ENCODE measurements around the gene AVP. TPM values are rescaled to one million over a fixed set of nuclear protein-coding genes. Genes with fewer than 3 reads are reported as not detected.

The AVP gene
- polyA plus RNA-seq, 2 of the 4 experiments (the other 2 are of a cell fraction): not detected

DNA sequence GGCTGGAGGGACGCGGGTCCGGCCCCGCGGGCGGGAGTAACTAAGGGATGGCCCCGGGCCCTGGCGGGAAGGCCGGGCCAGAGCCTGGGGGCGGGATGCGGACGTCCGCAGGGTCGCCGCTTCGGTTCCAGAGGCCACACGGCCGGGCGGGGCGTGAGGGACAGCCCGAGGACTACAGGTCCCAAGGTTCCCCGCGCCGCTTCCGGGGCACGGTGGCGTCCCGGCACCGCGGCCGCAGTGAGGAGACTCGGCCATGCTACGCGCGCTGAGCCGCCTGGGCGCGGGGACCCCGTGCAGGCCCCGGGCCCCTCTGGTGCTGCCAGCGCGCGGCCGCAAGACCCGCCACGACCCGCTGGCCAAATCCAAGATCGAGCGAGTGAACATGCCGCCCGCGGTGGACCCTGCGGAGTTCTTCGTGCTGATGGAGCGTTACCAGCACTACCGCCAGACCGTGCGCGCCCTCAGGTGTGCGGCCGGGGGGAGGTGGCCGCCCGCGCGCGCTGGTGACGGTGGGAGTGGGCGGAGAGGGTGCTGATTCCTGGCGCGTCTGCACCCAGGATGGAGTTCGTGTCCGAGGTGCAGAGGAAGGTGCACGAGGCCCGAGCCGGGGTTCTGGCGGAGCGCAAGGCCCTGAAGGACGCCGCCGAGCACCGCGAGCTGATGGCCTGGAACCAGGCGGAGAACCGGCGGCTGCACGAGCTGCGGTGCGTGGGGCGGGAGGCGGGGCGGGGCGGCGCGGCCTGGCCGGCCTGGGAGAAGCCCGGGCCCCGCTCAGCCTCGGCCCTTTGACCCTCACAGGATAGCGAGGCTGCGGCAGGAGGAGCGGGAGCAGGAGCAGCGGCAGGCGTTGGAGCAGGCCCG is 38.5 kb downstream of the AVP start, which contains the start of gene MRPS26 (continued):
- TF ChIP-seq, protein P1, sequence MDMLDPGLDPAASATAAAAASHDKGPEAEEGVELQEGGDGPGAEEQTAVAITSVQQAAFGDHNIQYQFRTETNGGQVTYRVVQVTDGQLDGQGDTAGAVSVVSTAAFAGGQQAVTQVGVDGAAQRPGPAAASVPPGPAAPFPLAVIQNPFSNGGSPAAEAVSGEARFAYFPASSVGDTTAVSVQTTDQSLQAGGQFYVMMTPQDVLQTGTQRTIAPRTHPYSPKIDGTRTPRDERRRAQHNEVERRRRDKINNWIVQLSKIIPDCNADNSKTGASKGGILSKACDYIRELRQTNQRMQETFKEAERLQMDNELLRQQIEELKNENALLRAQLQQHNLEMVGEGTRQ (IDR thresholded peaks at IDR 0.05): no peak
- TF ChIP-seq PHF8 (IDR thresholded peaks at IDR 0.05; ENCODE audit: borderline replicate concordance, low read depth) (peak; percentile 97), MAZ (IDR thresholded peaks at IDR 0.05; ENCODE audit: borderline replicate concordance, low read depth, low read length) (no peak)

DNA sequence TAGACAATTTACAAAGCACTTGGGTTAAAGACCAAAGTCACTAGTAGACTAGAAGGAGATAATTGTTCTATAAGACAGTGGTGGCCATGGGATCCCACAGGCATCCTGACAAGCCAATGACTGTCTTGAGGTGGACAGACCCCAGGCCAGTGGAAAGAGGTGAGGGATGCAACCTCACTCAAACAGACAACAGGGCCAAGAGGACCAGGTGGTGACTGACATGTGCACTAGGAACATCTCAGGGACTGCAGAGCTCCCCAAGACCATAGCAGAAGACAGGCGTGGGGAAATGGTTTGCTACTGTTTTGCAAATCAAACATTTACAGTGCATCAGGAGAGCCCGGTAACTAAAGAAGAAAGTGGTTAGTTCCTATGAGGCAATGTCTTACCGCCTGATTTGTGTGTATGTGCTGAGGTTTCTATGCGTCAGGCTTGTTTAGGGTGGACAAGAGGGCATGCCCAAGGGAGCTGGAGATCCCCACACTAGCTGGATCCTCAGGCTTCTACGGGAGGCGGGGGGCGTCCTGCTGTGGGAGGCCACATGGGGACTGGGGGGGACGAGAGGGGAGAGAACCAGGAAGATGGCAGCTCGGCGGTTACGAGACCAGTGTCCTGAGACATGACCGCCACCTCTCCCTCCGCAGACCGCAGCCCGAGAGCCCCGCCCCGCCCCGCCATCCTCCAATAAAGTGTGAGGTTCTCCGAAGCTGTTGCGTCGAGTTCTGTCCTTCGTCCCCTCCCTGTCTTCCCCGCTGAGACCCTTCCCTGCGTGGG is 39.3 kb downstream of the AVP start:
- POLR2A ChIA-PET: interaction anchor here (0.5 to 1.1 kb wide), 4 partner anchors 9 to 829 kb away, joined by 3 to 8 read pairs (median 6); no protein-coding TSS in a partner anchor

DNA sequence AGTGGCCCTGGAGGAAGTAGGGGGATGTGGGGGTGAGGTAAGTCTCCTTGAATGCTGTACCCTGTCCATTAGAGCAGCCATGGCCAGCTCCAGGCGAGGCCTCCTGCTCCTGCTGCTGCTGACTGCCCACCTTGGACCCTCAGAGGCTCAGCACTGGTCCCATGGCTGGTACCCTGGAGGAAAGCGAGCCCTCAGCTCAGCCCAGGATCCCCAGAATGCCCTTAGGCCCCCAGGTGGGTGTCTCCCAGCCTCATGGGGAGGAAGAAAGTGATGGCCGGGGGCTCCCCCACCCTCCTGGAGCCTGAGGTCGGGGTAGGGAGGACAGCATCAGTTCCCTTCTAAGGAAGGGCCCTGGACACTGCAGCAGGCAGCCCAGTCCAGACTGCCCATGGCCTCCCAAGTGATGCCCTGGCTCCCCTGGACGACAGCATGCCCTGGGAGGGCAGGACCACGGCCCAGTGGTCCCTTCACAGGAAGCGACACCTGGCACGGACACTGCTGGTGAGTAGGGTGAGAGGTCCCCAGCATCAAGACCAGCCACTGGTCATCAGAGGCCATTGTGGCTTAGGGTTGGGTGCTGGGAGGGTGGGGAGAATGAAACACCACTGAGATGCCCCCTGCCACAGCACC is 40.1 kb downstream of the AVP start:
- H3K27ac ChIP-seq: no peak overlapping the region
- ChIA-PET POLR2A (no interaction called here), CTCF (interaction anchor here (0.5 to 1.2 kb wide), 4 partner anchors 9 to 524 kb away, joined by 3 to 5 read pairs (median 4); no protein-coding TSS in a partner anchor)
- TF ChIP-seq RFX5 (IDR thresholded peaks at IDR 0.05) (no peak), SREBF2 (IDR thresholded peaks at IDR 0.05) (no peak)
- TF ChIP-seq, protein P2, sequence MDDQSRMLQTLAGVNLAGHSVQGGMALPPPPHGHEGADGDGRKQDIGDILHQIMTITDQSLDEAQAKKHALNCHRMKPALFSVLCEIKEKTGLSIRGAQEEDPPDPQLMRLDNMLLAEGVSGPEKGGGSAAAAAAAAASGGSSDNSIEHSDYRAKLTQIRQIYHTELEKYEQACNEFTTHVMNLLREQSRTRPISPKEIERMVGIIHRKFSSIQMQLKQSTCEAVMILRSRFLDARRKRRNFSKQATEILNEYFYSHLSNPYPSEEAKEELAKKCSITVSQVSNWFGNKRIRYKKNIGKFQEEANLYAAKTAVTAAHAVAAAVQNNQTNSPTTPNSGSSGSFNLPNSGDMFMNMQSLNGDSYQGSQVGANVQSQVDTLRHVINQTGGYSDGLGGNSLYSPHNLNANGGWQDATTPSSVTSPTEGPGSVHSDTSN (IDR thresholded peaks at IDR 0.05): no peak
- WGBS (ENCODE audit: missing lambda C conversion rate): 85% methylated on average over 5 of the region's 8 CpGs
- FAIRE-seq: no peak
- H3K4me3 ChIP-seq: no peak overlapping the region
- peak overlapping the region; percentile 77; the same call in 1 of the 3 replicates for H3K4me2 ChIP-seq
- H3K9me3 ChIP-seq: no peaks in the 10 kb centered on the region
- H3K4me1 ChIP-seq: peaks cover 23% of the 10 kb centered on the region
- no peak for DNase-seq (ENCODE audit: low read depth in 1 of 2, low spot score in 1 of 2)
- ATAC-seq: no peak

More for the DNA sequence above, 39.3 kb downstream of the AVP start:
- peak in 1 of 2 experiments; percentile 89 for DNase-seq (ENCODE audit: low read depth in 1 of 2, low spot score in 1 of 2)
- FAIRE-seq: no peak
- peak overlapping the region; percentile 95 for H3K4me3 ChIP-seq
- peak overlapping the region; percentile 77 for H3K4me2 ChIP-seq
- no peaks in the 10 kb centered on the region for H3K9me3 ChIP-seq
- peak overlapping the region; percentile 86 to 94 for H3K27ac ChIP-seq
- peak; percentile 82 to 85 for ATAC-seq
- WGBS (ENCODE audit: missing lambda C conversion rate): 14% methylated on average over 16 of the region's 24 CpGs
- CTCF ChIA-PET: interaction anchor here (0.6 to 1.0 kb wide), 3 partner anchors 8 to 72 kb away, joined by 3 to 9 read pairs (median 4); no protein-coding TSS in a partner anchor
- TF ChIP-seq RARB (CRISPR knock-in tag; IDR thresholded peaks at IDR 0.05) (peak; percentile 40; the same call in 1 of the 2 replicates), ELK1 (IDR thresholded peaks at IDR 0.05; ENCODE audit: low read depth, low read length) (no peak), ZFP36 (IDR thresholded peaks at IDR 0.05; ENCODE audit: borderline replicate concordance, partially characterized antibody) (peak; percentile 2), KDM1A (IDR thresholded peaks at IDR 0.05; ENCODE audit: low read depth) (no peak), POLR2A (IDR thresholded peaks at IDR 0.05; ENCODE audit: low read length) (peak; percentile 27), CBX8 (IDR thresholded peaks at IDR 0.05) (no peak)
- H3K4me1 ChIP-seq: peaks cover 23% of the 10 kb centered on the region

- Histone ChIP-seq H3K4me2 (no peak within 1 kb of the TSS), H3K9me3 (no peaks in the 10 kb centered on the region), H3K4me1 (peaks cover 23% of the 10 kb centered on the region), H3K4me3 (no peak within 1 kb of the TSS), H3K27ac (no peak within 1 kb of the TSS)
- ChIA-PET CTCF (interaction anchor here (0.8 to 2.6 kb wide), 5 partner anchors 10 to 274 kb away, joined by 3 to 16 read pairs (median 5); no protein-coding TSS in a partner anchor), POLR2A (no interaction called here)
- 89% methylated on average over 3 of the region's 3 CpGs for WGBS (ENCODE audit: missing lambda C conversion rate)
- no peak for DNase-seq (ENCODE audit: low read depth in 1 of 2, low spot score in 1 of 2)
- FAIRE-seq: no peak
- no peak for ATAC-seq
- TF ChIP-seq HDAC2 (IDR thresholded peaks at IDR 0.05): no peak
- TF ChIP-seq RARB (CRISPR knock-in tag; IDR thresholded peaks at IDR 0.05): no peak
- TF ChIP-seq HOXA7 (CRISPR knock-in tag; IDR thresholded peaks at IDR 0.05): no peak
- TF ChIP-seq, protein P2 (IDR thresholded peaks at IDR 0.05): no peak
- no peak for TF ChIP-seq CBX2 (IDR thresholded peaks at IDR 0.05; ENCODE audit: borderline replicate concordance, low read depth)
- TF ChIP-seq ZNF302 (CRISPR knock-in tag; IDR thresholded peaks at IDR 0.05): no peak
Measured at GRCh38 chr20:3043322-3043721, 41.2 kb downstream of the AVP start, which contains the start of gene GNRH2. GNRH2 (plus strand) TSS chr20:3043622; CDS start chr20:3044415, 793 bp downstream.

Measured in A549 (cell line).